NCI-H1092 treated with DMSO at 0.1 percent for 48 hours (cell line): ENCODE data around the gene TYW5.
"Not testable (repeated sequence)": the region's sequence is repeated elsewhere in the genome, so short reads cannot be mapped to it uniquely, and the experiment has no call there.

Experiments
- DNase-seq: peaks from one replicate; lab custom pipeline; 2025; lab: John Stamatoyannopoulos, UW

The TYW5 gene

DNA sequence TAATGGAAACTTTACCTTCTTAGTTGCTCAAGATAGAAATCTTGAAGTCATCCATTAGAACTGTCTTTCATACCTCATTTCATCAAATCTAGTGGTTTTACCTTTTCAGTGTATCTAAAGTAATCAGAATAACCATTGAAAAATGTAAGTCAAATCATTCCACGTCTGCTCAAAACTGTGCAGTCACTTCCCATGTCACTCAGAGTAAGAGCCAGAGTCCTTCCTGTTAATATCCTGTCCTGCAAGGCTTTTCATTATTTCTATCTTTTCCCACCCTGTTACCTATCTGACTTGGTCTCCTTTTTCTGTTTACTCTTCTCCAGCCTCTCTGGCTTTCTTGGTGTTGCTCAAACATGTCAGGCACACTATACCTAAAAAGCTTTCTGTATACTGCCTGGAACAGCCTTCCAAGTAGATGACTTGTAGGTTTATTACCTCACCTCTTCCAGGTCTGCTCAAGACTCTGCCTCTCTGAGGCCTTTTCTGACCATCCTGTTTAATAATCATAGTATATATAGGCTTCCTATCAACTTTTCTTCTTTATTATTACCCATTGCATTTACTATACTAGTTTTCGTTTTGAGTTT lies 40.8 kb downstream of the TYW5 start:
- DNase-seq = no peak

DNA sequence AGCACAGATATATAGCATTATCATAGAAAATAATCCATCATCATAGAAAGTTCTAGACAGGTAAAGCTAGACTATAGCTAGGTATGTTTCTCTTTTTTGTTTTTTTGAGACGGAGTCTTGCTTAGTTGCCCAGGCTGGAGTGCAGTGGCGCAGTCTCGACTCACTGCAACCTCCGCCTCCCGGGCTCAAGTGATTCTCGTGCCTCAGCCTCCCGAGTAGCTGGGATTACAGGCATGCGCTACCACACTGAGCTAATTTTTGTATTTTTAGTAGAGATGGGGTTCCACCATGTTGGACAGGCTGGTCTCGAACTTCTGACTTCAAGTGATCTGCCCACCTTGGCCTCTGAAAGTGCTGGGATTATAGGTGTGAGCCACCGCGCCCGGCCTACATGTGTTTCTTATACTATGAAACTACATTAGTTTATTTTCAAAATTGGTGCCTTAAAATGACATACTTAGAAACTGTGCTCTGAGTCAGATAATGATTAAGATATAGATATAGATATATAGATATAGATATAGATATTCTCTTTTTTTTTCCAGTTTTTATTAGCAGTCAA lies 42.7 kb downstream of the TYW5 start:
- DNase-seq = not testable (repeated sequence)

DNA sequence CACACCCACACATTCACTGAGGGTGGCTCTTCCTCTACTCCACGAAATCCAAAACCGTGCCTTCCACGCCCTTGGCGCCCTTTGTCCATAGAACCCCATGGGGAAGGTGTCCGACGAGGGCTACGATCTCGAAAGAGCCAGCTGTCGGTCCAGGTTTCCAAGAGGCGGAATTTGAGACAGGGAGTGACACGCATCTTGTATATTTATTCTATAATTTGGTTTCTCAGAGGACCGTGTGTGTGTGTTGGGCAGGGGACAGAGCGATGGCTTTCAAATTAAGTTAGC lies 43.5 kb downstream of the TYW5 start:
- DNase-seq = no peak

DNA sequence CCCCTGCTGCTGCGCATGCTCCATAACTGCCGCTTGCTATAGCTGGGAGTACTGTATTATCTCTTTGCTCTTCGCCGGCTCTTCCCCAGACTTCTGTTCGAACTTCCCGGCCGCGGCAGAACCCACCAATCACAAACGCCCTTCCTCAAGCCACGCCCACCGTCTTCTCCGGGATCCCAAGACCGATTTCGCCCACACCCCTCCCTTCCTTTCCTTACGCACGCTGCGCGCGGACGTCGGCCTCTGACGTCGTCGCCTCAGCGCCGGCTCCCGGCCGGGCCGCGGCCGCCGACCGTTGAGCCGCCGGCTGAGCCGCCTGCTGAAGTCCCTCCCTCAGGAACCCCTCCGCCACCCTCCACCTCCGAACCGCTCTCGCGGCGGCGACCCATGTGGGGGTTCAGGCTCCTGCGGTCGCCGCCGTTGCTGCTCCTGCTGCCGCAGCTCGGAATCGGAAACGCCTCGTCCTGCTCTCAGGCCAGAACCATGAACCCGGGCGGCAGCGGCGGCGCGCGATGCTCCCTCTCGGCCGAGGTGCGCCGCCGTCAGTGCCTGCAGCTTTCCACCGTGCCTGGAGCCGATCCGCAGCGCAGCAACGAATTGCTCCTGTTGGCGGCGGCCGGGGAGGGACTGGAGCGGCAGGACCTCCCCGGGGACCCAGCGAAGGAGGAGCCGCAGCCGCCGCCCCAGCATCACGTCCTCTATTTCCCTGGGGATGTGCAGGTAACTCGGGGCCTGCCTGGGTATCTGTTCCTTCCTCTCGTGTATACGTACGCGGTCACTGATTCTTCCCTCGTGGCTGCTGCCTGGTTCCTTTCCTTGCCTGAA lies 44.0 kb downstream of the TYW5 start, which contains the start of gene C2orf69:
TSS of gene C2orf69 (plus strand) at position 242 of the 825 bp plus-strand sequence. CDS start at position 388, 146 bp downstream.
- peak; percentile 95 for DNase-seq

DNA sequence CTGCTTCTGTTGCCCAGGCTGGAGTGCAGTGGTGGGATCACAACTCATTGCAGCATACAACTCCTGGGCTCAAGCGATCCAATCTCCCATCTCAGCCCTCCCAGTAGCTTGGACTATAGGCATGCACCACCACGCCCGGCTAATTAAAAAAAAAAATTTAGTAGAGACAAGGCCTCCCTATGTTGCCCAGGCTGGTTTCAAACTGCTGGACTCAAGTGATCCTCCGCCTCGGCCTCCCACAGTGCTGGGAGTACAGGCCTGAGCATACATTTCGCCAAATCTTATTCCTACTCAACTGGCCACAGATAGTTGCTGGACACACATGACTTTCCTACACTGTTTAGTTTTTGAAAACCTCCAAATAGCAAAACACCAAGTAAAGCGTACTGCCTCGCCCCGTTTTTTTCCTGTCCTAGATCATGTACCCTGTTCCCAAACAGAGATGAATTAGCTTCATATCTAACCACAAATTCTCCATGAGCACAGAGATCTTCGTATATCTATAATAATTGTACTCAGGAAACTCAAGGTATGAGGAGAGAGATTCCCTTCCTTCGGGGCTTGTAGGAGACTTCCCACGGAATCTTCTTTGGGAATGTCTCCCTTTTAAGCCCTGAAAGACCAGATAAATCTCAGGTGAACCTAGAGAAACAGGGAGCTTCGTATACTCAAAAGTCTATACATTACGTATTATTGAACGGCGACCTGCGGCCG lies 44.8 kb downstream of the TYW5 start:
- no peak for DNase-seq

DNA sequence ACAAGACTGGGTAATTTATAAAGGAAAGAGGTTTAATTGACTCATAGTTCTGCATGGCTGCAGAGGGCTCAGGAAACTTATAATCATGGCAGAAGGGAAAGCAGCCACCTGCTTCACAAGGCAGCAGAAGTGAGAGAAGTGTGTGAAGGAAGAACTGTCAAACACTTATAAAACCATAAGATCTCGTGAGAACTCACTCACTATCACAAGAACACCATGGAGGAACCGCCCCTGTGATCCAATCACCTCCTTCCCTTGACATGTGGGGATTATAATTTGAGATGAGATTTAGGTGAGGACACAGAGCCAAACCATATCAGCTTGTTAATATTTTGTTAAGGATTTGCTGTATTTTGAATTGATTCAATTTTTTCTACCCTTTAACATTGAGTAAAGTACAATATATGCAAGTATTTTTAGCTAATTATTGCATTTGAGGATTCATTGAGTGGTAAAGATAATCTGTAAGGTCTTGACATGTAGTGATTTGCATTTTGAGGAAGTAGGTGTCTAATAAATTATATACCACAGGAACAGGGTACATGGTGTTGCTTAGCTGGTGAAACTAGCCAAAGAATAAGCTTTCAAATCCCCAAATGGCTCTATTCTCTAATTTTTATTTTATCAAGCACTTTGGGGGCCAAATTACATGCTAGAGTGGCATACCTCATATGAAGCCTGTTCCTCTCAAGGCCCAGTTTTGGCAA lies 48.1 kb downstream of the TYW5 start:
- DNase-seq = no peak

DNA sequence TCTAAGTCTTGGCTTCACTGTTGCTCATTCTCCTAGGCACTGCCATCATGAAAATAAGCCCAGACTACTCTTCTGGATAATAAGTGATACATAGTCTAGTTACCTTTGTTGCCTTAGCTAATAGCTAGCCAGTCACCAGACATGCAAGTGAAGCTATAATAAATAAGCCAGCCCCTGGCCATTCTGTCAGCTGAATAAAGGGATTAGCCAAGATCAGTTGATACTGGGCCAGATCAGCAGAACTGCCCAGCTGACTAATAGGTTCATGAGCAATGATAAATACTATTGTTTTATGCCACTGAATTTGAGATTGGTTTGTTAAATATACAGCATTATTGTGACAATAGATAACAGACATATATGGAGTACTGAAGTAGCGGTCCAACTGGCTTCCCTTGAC lies 52.2 kb downstream of the TYW5 start:
- no peak for DNase-seq

DNA sequence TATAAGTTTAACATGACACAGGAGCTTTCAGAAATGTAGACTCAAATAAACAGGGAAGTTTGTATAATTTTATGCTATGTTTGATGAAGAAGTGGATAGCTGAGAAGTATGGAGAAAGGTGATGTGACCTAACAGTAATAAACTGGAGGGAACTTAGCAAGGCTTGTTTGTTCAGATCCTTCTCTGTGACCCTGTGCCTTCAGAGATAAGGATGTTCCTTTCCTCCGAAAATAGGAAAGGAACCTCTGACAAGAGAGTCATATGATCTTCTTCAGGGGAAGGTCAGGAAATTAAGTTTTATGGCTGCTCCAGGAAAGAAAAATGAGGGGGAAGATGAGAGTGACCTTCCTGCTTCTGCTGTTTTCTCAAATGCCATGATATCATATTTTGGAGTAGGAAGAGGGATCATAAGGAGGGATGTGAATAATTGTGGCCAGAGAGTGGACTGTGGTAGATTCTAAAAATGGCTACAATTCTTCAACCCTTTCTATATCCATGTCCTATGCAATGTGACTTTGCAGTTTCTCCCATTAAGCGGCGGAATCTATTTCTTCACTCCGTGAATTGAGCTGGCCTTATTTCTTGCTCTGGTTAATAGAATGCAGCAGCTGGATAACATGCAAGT lies 52.7 kb downstream of the TYW5 start:
- no peak for DNase-seq

DNA sequence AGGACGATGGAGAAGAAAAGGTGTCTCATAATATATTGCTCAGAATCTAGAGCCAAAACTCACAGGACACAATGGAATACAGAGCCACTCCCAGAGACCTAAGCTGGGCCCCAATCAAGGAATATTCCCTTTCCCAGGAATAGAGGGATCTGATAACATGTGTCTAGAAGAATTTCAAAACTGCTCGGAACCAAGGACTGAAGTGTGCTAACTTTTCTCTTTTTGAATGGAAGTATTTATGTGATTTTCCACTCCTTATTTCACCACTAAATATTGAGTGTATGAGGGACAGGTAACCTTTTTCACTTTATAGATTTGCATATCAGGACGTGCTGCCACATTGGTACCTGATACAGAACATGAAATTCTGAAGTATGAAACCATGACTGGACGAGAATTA lies 53.3 kb downstream of the TYW5 start:
- DNase-seq = no peak

DNA sequence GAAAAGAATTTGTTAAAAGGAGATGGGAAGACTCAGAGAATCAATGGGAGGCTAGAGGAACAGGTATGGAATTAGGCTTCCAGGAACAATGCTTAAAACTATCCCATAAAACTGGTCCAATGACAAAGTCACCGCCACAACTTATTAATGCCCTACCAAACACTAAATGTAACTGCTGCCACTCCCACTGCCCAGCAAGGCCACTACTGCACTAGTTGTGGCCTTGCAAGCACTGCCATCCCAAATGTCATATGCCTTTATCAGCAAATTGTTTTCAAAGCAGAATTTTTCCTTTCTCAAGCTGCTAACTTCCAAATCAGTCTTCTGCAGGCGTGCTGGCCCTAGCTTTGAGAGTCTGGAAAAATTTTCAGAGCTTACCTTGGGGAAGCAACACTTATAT lies 58.7 kb downstream of the TYW5 start:
- DNase-seq = no peak

DNA sequence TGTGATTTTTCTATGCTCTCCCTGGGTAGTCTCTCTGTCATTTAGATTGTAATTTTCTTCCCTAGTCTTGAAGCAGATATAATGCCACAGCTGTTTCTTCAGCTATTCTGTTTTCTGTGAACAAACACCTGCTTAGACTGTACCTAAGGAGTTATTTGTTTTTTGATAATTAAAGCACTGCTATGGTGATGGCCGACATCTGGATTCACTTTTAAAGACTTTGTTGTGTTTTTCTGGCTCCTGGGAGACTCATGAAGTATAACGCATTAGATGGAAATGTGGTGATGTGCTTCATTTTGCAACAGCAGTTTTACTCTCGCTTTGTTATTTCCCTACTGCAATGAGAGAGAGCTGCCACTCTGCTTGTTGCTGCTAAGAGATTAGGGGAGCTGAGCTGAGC lies 59.9 kb downstream of the TYW5 start:
- DNase-seq = no peak

DNA sequence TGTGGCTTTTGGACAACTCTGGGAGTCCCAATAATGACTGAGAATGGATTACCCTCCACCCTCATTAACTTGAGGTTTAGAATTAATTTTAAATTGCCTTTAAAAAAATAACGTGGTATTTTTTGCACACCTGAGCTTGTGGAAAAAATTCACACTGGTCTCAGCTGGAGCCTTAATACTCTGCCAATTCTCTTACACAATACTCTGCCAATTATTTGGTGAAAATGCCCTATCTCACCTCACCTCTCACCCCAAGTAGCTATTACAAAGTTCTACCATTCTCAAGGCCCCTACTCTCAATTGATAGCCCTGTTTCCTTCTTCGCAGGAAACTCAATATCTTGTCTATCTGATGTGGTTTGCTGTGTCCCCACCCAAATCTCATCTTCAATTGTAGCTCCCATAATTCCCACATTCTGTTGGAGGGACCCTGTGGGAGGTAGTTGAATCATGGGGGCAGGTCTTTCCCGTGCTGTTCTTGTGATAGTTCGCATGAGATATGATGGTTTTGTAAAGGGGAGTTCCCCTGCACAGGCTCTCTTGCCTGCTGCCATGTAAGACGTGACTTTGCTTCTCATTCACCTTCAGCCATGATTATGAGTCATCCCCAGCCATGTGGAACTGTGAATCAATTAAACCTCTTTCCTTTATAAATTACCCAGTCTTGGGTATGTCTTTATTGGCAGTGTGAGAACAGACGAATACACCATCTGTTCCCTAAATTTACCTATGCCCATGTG lies 71.6 kb downstream of the TYW5 start:
- DNase-seq = no peak

DNA sequence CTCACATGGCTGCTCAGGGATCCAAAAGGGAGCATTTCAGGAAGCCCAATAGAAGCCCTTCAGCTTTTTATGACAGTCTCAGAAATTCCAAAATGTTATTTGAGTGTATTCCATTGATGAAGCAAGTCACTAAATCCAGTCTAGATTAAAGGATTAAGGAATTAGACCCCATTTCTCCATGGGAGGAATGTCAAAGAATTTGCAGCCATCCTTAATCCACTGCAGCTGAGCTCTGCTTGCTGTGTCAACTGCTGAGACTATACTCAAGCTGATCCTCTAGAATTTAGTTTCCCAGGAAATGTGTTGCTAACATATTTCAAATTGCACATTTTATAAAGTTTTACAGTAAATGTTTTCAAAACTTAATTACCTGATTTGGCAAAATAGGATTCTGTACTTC lies 72.6 kb downstream of the TYW5 start:
- no peak for DNase-seq
